CD4-positive, alpha-beta T cell treated with Interleukin-12 subunit alpha and Interleukin-12 subunit beta, for 1 hour (primary cell): ENCODE measurements around the gene BTBD1.

Experiments used
- DNase-seq: peaks from one replicate; pipeline ENCODE4 v3.0.0-alpha.2; 2020

Gene BTBD1

GRCh38 chr15:82985688-82986441 is 81.2 kb downstream of the BTBD1 start, which contains the start of gene RAMAC:
Gene RAMAC, plus strand, starts transcription at chr15:82986210. Its CDS starts 2,809 bp downstream, at chr15:82989019.
- DNase-seq: peak; percentile 94

DNA sequence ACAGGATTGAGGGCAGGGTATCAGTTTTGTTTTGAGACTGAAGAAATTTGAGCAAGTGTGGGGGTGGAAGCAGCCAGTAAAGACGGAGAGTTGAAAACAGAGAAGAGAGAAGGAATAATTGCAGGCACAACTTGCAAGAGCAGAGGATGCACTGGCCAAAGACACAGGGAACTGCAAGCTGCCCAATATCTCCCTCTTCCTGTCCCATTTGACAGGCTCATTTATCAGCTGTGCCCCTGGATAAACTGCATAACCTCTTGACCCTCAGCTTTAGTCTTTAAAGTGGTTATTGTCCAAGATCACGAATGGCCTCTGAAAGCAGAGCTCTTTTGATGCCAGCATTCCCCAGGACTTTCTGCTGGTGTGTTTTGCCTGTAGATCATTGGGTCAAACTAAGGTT is 86.1 kb downstream of the BTBD1 start:
- DNase-seq: no peak

DNA sequence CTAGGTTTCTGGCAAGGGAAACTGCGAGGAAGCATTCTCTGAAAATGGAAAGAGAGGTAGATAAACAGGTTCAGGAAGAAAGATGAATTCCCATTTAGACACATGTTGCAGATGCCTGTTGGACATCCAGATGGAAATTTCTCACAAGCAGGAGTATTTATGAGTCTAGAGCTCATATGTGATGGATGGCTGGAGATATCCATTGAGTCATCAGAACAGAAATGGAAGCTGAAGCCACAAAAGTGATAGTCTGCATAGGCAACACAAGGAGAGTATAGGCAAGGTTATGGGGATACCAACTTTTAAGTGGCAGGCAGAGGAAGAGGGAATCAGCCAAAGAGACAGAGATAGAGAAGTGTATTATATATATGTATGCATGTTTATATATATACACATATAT is 87.3 kb downstream of the BTBD1 start:
- DNase-seq: no peak

DNA sequence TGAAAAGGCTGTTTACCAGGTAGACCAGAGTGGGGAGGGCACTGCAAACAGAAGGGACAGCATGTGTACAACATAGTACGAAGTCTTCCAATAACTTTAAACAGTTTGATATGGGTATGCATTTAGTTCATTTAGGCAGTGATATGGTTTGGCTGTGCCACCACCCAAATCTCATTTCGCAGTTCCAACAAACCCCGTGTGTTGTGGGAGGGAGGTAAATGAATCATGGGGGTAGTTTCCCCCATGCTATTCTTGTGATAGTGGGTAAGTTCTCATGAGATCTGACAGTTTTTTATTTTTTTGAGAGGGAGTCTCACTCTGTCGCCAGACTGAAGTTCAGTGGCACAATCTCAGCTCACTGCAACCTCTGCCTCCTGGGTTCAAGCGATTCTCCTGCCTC is 88.6 kb downstream of the BTBD1 start:
- no peak for DNase-seq

- DNase-seq: no peak
These were observed 90.0 kb downstream of the BTBD1 start for GRCh38 chr15:82977076-82977475.

GRCh38 chr15:82972990-82973389 is 94.1 kb downstream of the BTBD1 start:
- DNase-seq: no peak

- DNase-seq: no peak
These were observed 95.7 kb downstream of the BTBD1 start for GRCh38 chr15:82971218-82971984.

DNA sequence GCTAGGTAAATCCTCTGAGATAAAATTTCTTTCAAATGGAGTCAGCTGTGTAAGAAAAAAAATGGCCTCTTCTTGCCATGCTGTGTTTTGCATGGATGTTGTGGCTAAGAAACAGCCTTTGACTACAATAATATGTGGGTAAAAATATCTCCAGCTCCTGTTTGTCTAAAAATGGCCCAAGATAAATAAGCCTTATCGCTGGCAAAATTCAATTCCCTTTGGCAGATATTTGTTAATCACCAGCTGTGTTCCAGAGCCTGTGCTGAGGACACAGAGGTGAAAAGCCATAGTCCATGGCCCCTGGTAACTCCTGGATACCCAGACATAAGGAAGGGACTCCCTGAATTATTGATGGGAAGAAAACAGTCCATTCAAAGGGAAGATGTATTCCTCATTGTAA is 96.4 kb downstream of the BTBD1 start:
- DNase-seq: no peak

GRCh38 chr15:82970078-82970686 is 96.9 kb downstream of the BTBD1 start:
- no peak for DNase-seq

DNA sequence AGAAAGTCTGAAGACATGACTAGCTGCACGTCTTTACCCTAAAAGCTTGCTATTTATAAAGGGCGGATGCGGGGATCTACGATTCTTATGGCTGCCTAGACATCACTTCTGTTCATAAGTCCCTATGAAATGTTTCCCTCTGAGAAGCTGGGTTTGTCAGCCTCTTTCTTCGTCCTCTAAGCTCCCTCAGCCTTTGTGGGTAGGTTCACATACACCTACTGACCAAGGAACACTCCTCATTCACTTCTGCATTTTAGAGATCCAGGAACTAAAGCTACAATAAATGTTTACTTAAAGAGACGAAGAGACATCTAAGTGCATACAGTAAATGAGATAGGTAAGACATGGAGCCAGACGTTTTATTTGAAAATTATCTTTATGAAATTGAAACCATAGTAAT is 97.7 kb downstream of the BTBD1 start:
- no peak for DNase-seq

GRCh38 chr15:82968066-82968465 is 99.0 kb downstream of the BTBD1 start:
- DNase-seq: no peak

GRCh38 chr15:82966671-82967071 is 100.4 kb downstream of the BTBD1 start:
- no peak for DNase-seq
